CD4-positive, alpha-beta T cell treated with Interleukin-15 for 1 hour (primary cell): Measurements from ENCODE around the gene ARL8A.
"Not testable (repeated sequence)": the region's sequence is repeated elsewhere in the genome, so short reads cannot be mapped to it uniquely, and the experiment has no call there.

ENCODE experiments used
- DNase-seq: peaks from one replicate; pipeline ENCODE4 v3.0.0-alpha.2; 2020

Gene ARL8A

GRCh38 chr1:202156590-202156989 lies 12.1 kb upstream of the ARL8A start:
- no peak for DNase-seq

GRCh38 chr1:202155478-202156021 lies 11.0 kb upstream of the ARL8A start:
- DNase-seq: no peak

- DNase-seq: peak; percentile 55
These were observed 10.4 kb upstream of the ARL8A start for GRCh38 chr1:202154766-202155477.

- no peak for DNase-seq
These were observed 9.7 kb upstream of the ARL8A start for GRCh38 chr1:202154148-202154765.

- no peak for DNase-seq
These were observed 8.7 kb upstream of the ARL8A start for GRCh38 chr1:202153284-202153683.

- no peak for DNase-seq
These were observed 7.9 kb upstream of the ARL8A start for GRCh38 chr1:202152399-202152798.

GRCh38 chr1:202151045-202151444 lies 6.5 kb upstream of the ARL8A start:
- no peak for DNase-seq

- no peak for DNase-seq
These were observed 6.1 kb upstream of the ARL8A start for GRCh38 chr1:202150602-202151001.

- no peak for DNase-seq
These were observed 5.7 kb upstream of the ARL8A start for GRCh38 chr1:202150187-202150586.

- DNase-seq: no peak
These were observed 5.0 kb upstream of the ARL8A start for GRCh38 chr1:202149566-202149965.

- no peak for DNase-seq
These were observed 3.9 kb upstream of the ARL8A start for GRCh38 chr1:202148391-202148790.

GRCh38 chr1:202146993-202147392 lies 2.5 kb upstream of the ARL8A start:
- no peak for DNase-seq

- DNase-seq: no peak
These were observed 1.7 kb upstream of the ARL8A start for GRCh38 chr1:202146279-202146678.

- not testable (repeated sequence) for DNase-seq
These were observed 1.2 kb upstream of the ARL8A start for GRCh38 chr1:202145744-202146140.

GRCh38 chr1:202145068-202145743 lies 669 bp upstream of the ARL8A start:
- DNase-seq: no peak

- DNase-seq: peak; percentile 41
These were observed 652 bp downstream of the ARL8A start for GRCh38 chr1:202143768-202144401.

GRCh38 chr1:202143011-202143767 lies 1.3 kb downstream of the ARL8A start:
- DNase-seq: peak; percentile 41

GRCh38 chr1:202141468-202141867 lies 3.1 kb downstream of the ARL8A start:
- DNase-seq: not testable (repeated sequence)

- no peak for DNase-seq
These were observed 3.7 kb downstream of the ARL8A start for GRCh38 chr1:202140833-202141232.

GRCh38 chr1:202135221-202135721 lies 9.3 kb downstream of the ARL8A start:
- peak; percentile 57 for DNase-seq

- no peak for DNase-seq
These were observed 9.8 kb downstream of the ARL8A start for GRCh38 chr1:202134645-202135172.

GRCh38 chr1:202133989-202134388 lies 10.5 kb downstream of the ARL8A start:
- DNase-seq: no peak
